ENCODE measurements around the gene PIK3CB.

- TF ChIP-seq EZH2 (IDR thresholded peaks at IDR 0.05; ENCODE audit: borderline replicate concordance, low read length) (no peak), CTCF (conservative IDR thresholded peaks at IDR 0.05 in 1 of 2, IDR thresholded peaks at IDR 0.05 in 1 of 2; ENCODE audit: extremely low read depth in 1 of 2, insufficient read depth in 1 of 2, low read depth in 1 of 2, low read length in 2 of 2) (no peak)
Observed at GRCh38 chr3:138856799-138857198, 22.1 kb upstream of the PIK3CB start.
